Activated T-cell treated with anti-CD3 and anti-CD28 coated beads for 1 hour (primary cell): ENCODE measurements around the gene LRP10.
"Not testable (repeated sequence)": the region's sequence is repeated elsewhere in the genome, so short reads cannot be mapped to it uniquely, and the experiment has no call there.

Experiments
- DNase-seq: peaks from one replicate; pipeline ENCODE4 v3.0.0-alpha.2; 2020; ENCODE audit warnings: low read depth

Gene LRP10

GRCh38 chr14:22871224-22872032 lies at the start of gene LRP10:
TSS of gene LRP10 (plus strand) at chr14:22871740. CDS start at chr14:22872304, 564 bp downstream.
- DNase-seq: peak; percentile 63

- DNase-seq: no peak
Measured at GRCh38 chr14:22822016-22822570, 49.4 kb upstream of the LRP10 start.

- peak; percentile 62 for DNase-seq
Measured at GRCh38 chr14:22822571-22823098, 48.9 kb upstream of the LRP10 start.

GRCh38 chr14:22824711-22825359 lies 46.7 kb upstream of the LRP10 start:
- no peak for DNase-seq

GRCh38 chr14:22829076-22829660 lies 42.4 kb upstream of the LRP10 start:
- not testable (repeated sequence) for DNase-seq

- DNase-seq: peak; percentile 84
Measured at GRCh38 chr14:22829661-22830442, 41.7 kb upstream of the LRP10 start, which contains the start of gene MRPL52. TSS of gene MRPL52 (plus strand) at chr14:22829887. CDS start at chr14:22829913, 26 bp downstream.

- DNase-seq: no peak
Measured at GRCh38 chr14:22830443-22831010, 41.0 kb upstream of the LRP10 start.

GRCh38 chr14:22835505-22835904 lies 36.0 kb upstream of the LRP10 start:
- DNase-seq: no peak

- no peak for DNase-seq
Measured at GRCh38 chr14:22836301-22837113, 35.0 kb upstream of the LRP10 start, which contains the start of gene MMP14. TSS of gene MMP14 (plus strand) at chr14:22836585. CDS start at chr14:22836818, 233 bp downstream.

GRCh38 chr14:22837114-22837749 lies 34.3 kb upstream of the LRP10 start:
- DNase-seq: no peak

GRCh38 chr14:22837750-22838538 lies 33.6 kb upstream of the LRP10 start:
- DNase-seq: no peak

GRCh38 chr14:22838631-22839041 lies 32.9 kb upstream of the LRP10 start:
- no peak for DNase-seq

GRCh38 chr14:22839159-22839779 lies 32.3 kb upstream of the LRP10 start:
- no peak for DNase-seq

- no peak for DNase-seq
Measured at GRCh38 chr14:22841311-22841710, 30.2 kb upstream of the LRP10 start.

GRCh38 chr14:22841769-22842168 lies 29.8 kb upstream of the LRP10 start:
- DNase-seq: no peak

GRCh38 chr14:22842211-22843122 lies 29.1 kb upstream of the LRP10 start:
- DNase-seq: no peak
